ENCODE data around the gene FAM219A.

GRCh38 chr9:34428325-34428958 lies 29.9 kb downstream of the FAM219A start:
- TF ChIP-seq POLR2AphosphoS5 (IDR thresholded peaks at IDR 0.05) (no peak), POLR2A (IDR thresholded peaks at IDR 0.05) (no peak), CTCF (IDR thresholded peaks at IDR 0.05) (no peak), EP300 (IDR thresholded peaks at IDR 0.05) (no peak)
